GM12878 (cell line): ENCODE data around the gene YAP1. TPM values are rescaled to one million over a fixed set of nuclear protein-coding genes. Genes with fewer than 3 reads are reported as not detected.

Experiments used
- ATAC-seq: fragments of 200-7000 bp; cut with Tn5 transposase; 3 replicates; pipeline ENCODE4 v1.9.1; 2020; ENCODE audit warnings: mild to moderate bottlenecking, moderate library complexity
- BruUV-seq: library from RNA; stranded (reverse); fragments of 400-500 nt; replicated peaks from 2 replicates; lab custom pipeline; 2021; lab: Mats Ljungman, UMichigan
- CTCF ChIA-PET: fragments of 300-600 bp; sonication (Branson Sonifier 250); formaldehyde crosslinking; extraction: SDS; loops from one replicate; lab custom pipeline; 2021; ENCODE audit warnings: inconsistent platforms; lab: Yijun Ruan, JAX
- POLR2A ChIA-PET: fragments of 350-600 bp; formaldehyde crosslinking; extraction: SDS; loops from one replicate; lab custom pipeline; 2021; ENCODE audit warnings: inconsistent platforms; lab: Charles Lee
- RAD21 ChIA-PET: fragments of 300-600 bp; sonication (Branson Sonifier 250); formaldehyde crosslinking; loops from one replicate; lab custom pipeline; 2023; ENCODE audit warnings: antibody characterized with exemption; ENCODE audit not compliant: unreplicated experiment; lab: Charles Lee
- SMC1A ChIA-PET: fragments of 300-600 bp; sonication (Branson Sonifier 250); formaldehyde crosslinking; loops from one replicate; lab custom pipeline; 2023; ENCODE audit not compliant: unreplicated experiment, uncharacterized antibody; lab: Charles Lee
- DNase-seq: peaks from one replicate; pipeline ENCODE4 v3.0.0-alpha.2; 2011; ENCODE audit warnings: low read depth, low spot score
- FAIRE-seq: peaks from 3 replicates; lab custom pipeline; 2011; peaks lifted over from hg19 to GRCh38; lab: Jason Lieb, UNC
- H2AFZ ChIP-seq: 2 replicates; pipeline ENCODE4 v1.6.0; 2011; ENCODE audit warnings: low read depth, low read length, control low read depth; ENCODE audit not compliant: control insufficient read depth
- H3K27ac ChIP-seq: 2 replicates; pipeline ENCODE4 v1.5.1; 2011; ENCODE audit warnings: control low read depth; ENCODE audit not compliant: control insufficient read depth, insufficient read depth
- H3K27me3 ChIP-seq, 2 experiments: replicated peaks in 1 of 2; 2 replicates each; pipeline versions ENCODE4 v1.6.0 to v1.6.1; 2011; ENCODE audit warnings: low read length in 1 of 2; ENCODE audit not compliant: control insufficient read depth in 2 of 2, insufficient read depth in 2 of 2
- H3K36me3 ChIP-seq, 2 experiments: 2 replicates each; pipeline ENCODE4 v1.5.1; 2011; ENCODE audit warnings: low read length in 1 of 2; ENCODE audit not compliant: control insufficient read depth in 2 of 2, insufficient read depth in 2 of 2
- H3K4me1 ChIP-seq: 2 replicates; pipeline ENCODE4 v1.6.1; 2011; ENCODE audit warnings: mild to moderate bottlenecking, low read length, moderate library complexity, mixed read lengths; ENCODE audit not compliant: control insufficient read depth, insufficient read depth
- H3K4me2 ChIP-seq: 2 replicates; pipeline ENCODE4 v1.6.0; 2011; ENCODE audit warnings: control low read depth; ENCODE audit not compliant: control insufficient read depth, insufficient read depth
- H3K4me3 ChIP-seq: fragments of 200-600 bp; sonication (generic); 2 replicates; pipeline ENCODE4 v1.5.1; 2016
- H3K79me2 ChIP-seq: 2 replicates; pipeline ENCODE4 v1.6.0; 2011; ENCODE audit warnings: low read length; ENCODE audit not compliant: control insufficient read depth, insufficient read depth
- H3K9ac ChIP-seq: 2 replicates; pipeline ENCODE4 v1.8.0; 2011; ENCODE audit warnings: low read length, control low read depth, mixed read lengths; ENCODE audit not compliant: control insufficient read depth, insufficient read depth
- H3K9me3 ChIP-seq: replicated peaks from 3 replicates; pipeline ENCODE4 v1.5.1; 2011; ENCODE audit warnings: mild to moderate bottlenecking, low read length; ENCODE audit not compliant: control insufficient read depth, insufficient read depth
- H4K20me1 ChIP-seq: 2 replicates; pipeline ENCODE4 v1.6.0; 2011; ENCODE audit not compliant: control insufficient read depth, insufficient read depth
- BACH1 ChIP-seq: fragments of 450-650 bp; IDR thresholded peaks from 2 replicates; pipeline ENCODE4 v1.6.1; 2017; ENCODE audit warnings: mild to moderate bottlenecking, borderline replicate concordance
- CEBPB ChIP-seq, 2 experiments: fragments of 150-350 bp in 1 of 2; IDR thresholded peaks; 2 replicates each; pipeline ENCODE4 v1.6.1; 2012 to 2014; ENCODE audit warnings: low read depth in 2 of 2, low read length in 2 of 2, borderline replicate concordance in 1 of 2, inconsistent platforms in 1 of 2
- EGR1 ChIP-seq, 2 experiments: IDR thresholded peaks; 1 replicate in 1 of 2; 2 replicates in 1 of 2; pipeline ENCODE4 v1.6.1; 2011 to 2012; ENCODE audit warnings: low read depth in 2 of 2, low read length in 2 of 2, borderline replicate concordance in 1 of 2, mild to moderate bottlenecking in 1 of 2, moderate library complexity in 1 of 2
- FOS ChIP-seq: IDR thresholded peaks from 3 replicates; pipeline ENCODE4 v1.6.1; 2011; ENCODE audit warnings: borderline replicate concordance; ENCODE audit not compliant: insufficient read length; ENCODE audit errors: extremely low read depth
- IKZF2 ChIP-seq, 2 experiments: fragments of 450-650 bp; IDR thresholded peaks; 2 replicates each; pipeline ENCODE4 v1.6.1; 2017; ENCODE audit warnings: mild to moderate bottlenecking in 2 of 2, moderate library complexity in 2 of 2
- NFXL1 ChIP-seq: fragments of 450-650 bp; IDR thresholded peaks from 2 replicates; pipeline ENCODE4 v1.6.1; 2017; ENCODE audit warnings: antibody characterized with exemption, mild to moderate bottlenecking, borderline replicate concordance
- PAX8 ChIP-seq: fragments of 450-650 bp; IDR thresholded peaks from 2 replicates; pipeline ENCODE4 v1.6.1; 2017; ENCODE audit warnings: mild to moderate bottlenecking, moderate library complexity
- POU2F2 ChIP-seq: IDR thresholded peaks from 3 replicates; pipeline ENCODE4 v1.6.1; 2011; ENCODE audit warnings: low read depth, mild to moderate bottlenecking, low read length, borderline replicate concordance
- RBBP5 ChIP-seq: fragments of 200-600 bp; sonication (generic); conservative IDR thresholded peaks from 2 replicates; pipeline ENCODE4 v1.6.1; 2016
- RELB ChIP-seq: fragments of 450-650 bp; IDR thresholded peaks from 2 replicates; pipeline ENCODE4 v1.6.1; 2017; ENCODE audit warnings: low read depth, mild to moderate bottlenecking, moderate library complexity
- SPI1 ChIP-seq: IDR thresholded peaks from 2 replicates; pipeline ENCODE4 v1.6.1; 2011; ENCODE audit warnings: low read depth, mild to moderate bottlenecking, low read length, moderate library complexity, borderline replicate concordance; ENCODE audit not compliant: insufficient read depth
- WGBS: methylation state at CpG from one replicate; pipeline ENCODE4 v1.1.6; 2016; ENCODE audit warnings: low lambda C conversion rate; ENCODE audit not compliant: insufficient replicate concordance, insufficient coverage; ENCODE audit errors: missing lambda C conversion rate; 5-methylcytosine and 5-hydroxymethylcytosine counted together
- in situ Hi-C: fragments of 300-500 bp; cut with MboI; formaldehyde crosslinking; loops from 9 replicates; pipeline ENCODE4 v1.14.3; 2018; ENCODE audit warnings: mixed read lengths
- intact Hi-C: fragments of 100-400 bp; cut with micrococcal nuclease; formaldehyde crosslinking; loops from one replicate; pipeline ENCODE4 v1.14.2; 2022; ENCODE audit not compliant: unreplicated experiment
- polyA plus RNA-seq, 11 experiments: library from polyadenylated mRNA; depleted of rRNA in 4 of 11; unstranded in 6 of 11; stranded (reverse) in 5 of 11; fragments of >200 nt; fragmentation: Nextera tagmentation in 4 of 11; fragmentation: Illumina TruSeq in 1 of 11; extraction: Ambion mirVana in 4 of 11; extraction: Trizol in 1 of 11; gene quantifications; 1 replicate in 1 of 11; 2 replicates in 10 of 11; pipeline versions ENCODE4 v1.2.1 to v1.2.3, GENCODE V29; 2011 to 2016; ENCODE audit warnings: inconsistent platforms in 2 of 11, missing spikeins in 2 of 11, low read depth in 1 of 11
- total RNA-seq, 4 experiments: library from RNA; depleted of rRNA in 3 of 4; stranded (reverse); fragments of >200 nt in 3 of 4; fragmentation: Illumina TruSeq in 1 of 4; extraction: Trizol in 1 of 4; gene quantifications; 2 replicates each; pipeline versions ENCODE4 v1.2.1 to v1.2.3, GENCODE V29; 2013 to 2021
- TF ChIP-seq, protein P1 (sequence below): fragments of 450-650 bp; IDR thresholded peaks from 2 replicates; pipeline ENCODE4 v1.6.1; 2018; ENCODE audit warnings: mild to moderate bottlenecking, low read depth, moderate library complexity; ENCODE audit not compliant: partially characterized antibody

YAP1 gene
- total and polyA plus RNA-seq, 10 of the 15 experiments (the other 5 are each of a cell fraction or from before 2014, with no cell fraction given) = 0.03 to 0.33 (median 0.10) TPM; not detected in 6

GRCh38 chr11:102240502-102240901, 130.3 kb downstream of the YAP1 start:
- no peak overlapping the region for H3K9ac ChIP-seq
- H2AFZ ChIP-seq = no peak overlapping the region
- H3K79me2 ChIP-seq = no peaks in the 10 kb centered on the region
- H3K4me2 ChIP-seq = no peak overlapping the region
- POLR2A ChIA-PET = no interaction called here
- DNase-seq (no peak), ATAC-seq (peak; percentile 64), FAIRE-seq (no peak)
- no peak overlapping the region for H3K27ac ChIP-seq
- H3K36me3 ChIP-seq = no peaks in the 10 kb centered on the region
- RAD21 ChIA-PET = no interaction called here
- H3K27me3 ChIP-seq = no peaks in the 10 kb centered on the region
- H4K20me1 ChIP-seq = no peaks in the 10 kb centered on the region
- in situ Hi-C loops (no loop called here), intact Hi-C loops (no loop called here)
- SMC1A ChIA-PET = interaction anchor here (0.7 kb wide), 1 partner anchor 28 kb away, joined by 3 read pairs; no protein-coding TSS in a partner anchor
- H3K4me1 ChIP-seq = no peaks in the 10 kb centered on the region
- peak; percentile 55; the same call in 1 of the 2 replicates for TF ChIP-seq SPI1
- no peak for TF ChIP-seq IKZF2 (IDR thresholded peaks at IDR 0.05)
- CTCF ChIA-PET = interaction anchor here (1.0 kb wide), 1 partner anchor 29 kb away, joined by 3 read pairs; no protein-coding TSS in a partner anchor
- WGBS = 3% methylated on average over 2 of the region's 2 CpGs
- H3K4me3 ChIP-seq = no peak overlapping the region
- no TSS peak for BruUV-seq
- no peaks in the 10 kb centered on the region for H3K9me3 ChIP-seq

GRCh38 chr11:102241026-102241425, 130.8 kb downstream of the YAP1 start:
- ATAC-seq (0 out of 3 replicates have a peak, but pooled peaks have one; percentile 21), DNase-seq (no peak), FAIRE-seq (no peak)
- no peak overlapping the region for H2AFZ ChIP-seq
- BruUV-seq = no TSS peak
- H3K4me1 ChIP-seq = no peaks in the 10 kb centered on the region
- ChIA-PET SMC1A (interaction anchor here (0.7 kb wide), 1 partner anchor 28 kb away, joined by 3 read pairs; no protein-coding TSS in a partner anchor), RAD21 (no interaction called here), CTCF (no interaction called here), POLR2A (no interaction called here)
- no peak overlapping the region for H3K9ac ChIP-seq
- H4K20me1 ChIP-seq = no peaks in the 10 kb centered on the region
- H3K27ac ChIP-seq = no peak overlapping the region
- no peak overlapping the region for H3K4me2 ChIP-seq
- no peaks in the 10 kb centered on the region for H3K36me3 ChIP-seq
- in situ Hi-C loops = no loop called here
- no peaks in the 10 kb centered on the region for H3K79me2 ChIP-seq
- H3K4me3 ChIP-seq = no peak overlapping the region
- WGBS = 0% methylated on average over 1 of the region's 1 CpG
- intact Hi-C loops = no loop called here
- H3K9me3 ChIP-seq = no peaks in the 10 kb centered on the region
- H3K27me3 ChIP-seq = no peaks in the 10 kb centered on the region
- TF ChIP-seq FOS (no peak), RBBP5 (no peak), BACH1 (no peak), PAX8 (no peak), POU2F2 (no peak), CEBPB (IDR thresholded peaks at IDR 0.05; ENCODE audit: borderline replicate concordance in 1 of 2, low read depth in 2 of 2, low read length in 2 of 2) (no peak), NFXL1 (no peak), RELB (no peak), EGR1 (IDR thresholded peaks at IDR 0.05; ENCODE audit: borderline replicate concordance in 1 of 2, low read depth in 2 of 2, low read length in 2 of 2) (no peak)
- TF ChIP-seq, protein P1, sequence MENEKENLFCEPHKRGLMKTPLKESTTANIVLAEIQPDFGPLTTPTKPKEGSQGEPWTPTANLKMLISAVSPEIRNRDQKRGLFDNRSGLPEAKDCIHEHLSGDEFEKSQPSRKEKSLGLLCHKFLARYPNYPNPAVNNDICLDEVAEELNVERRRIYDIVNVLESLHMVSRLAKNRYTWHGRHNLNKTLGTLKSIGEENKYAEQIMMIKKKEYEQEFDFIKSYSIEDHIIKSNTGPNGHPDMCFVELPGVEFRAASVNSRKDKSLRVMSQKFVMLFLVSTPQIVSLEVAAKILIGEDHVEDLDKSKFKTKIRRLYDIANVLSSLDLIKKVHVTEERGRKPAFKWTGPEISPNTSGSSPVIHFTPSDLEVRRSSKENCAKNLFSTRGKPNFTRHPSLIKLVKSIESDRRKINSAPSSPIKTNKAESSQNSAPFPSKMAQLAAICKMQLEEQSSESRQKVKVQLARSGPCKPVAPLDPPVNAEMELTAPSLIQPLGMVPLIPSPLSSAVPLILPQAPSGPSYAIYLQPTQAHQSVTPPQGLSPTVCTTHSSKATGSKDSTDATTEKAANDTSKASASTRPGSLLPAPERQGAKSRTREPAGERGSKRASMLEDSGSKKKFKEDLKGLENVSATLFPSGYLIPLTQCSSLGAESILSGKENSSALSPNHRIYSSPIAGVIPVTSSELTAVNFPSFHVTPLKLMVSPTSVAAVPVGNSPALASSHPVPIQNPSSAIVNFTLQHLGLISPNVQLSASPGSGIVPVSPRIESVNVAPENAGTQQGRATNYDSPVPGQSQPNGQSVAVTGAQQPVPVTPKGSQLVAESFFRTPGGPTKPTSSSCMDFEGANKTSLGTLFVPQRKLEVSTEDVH = no peak
